Stomach (tissue), 9 donors: ENCODE data around the gene ACSM3. TPM values are rescaled to one million over a fixed set of nuclear protein-coding genes. Genes with fewer than 3 reads are reported as not detected.

Source experiments
- DNase-seq, 2 donors: peaks; one replicate each; pipeline versions ENCODE4 v3.0.0 to v3.0.0-alpha.2; 2013 to 2019
- H3K27ac ChIP-seq, 5 donors: fragments of 200-600 bp in 4 of 5; sonication (generic) in 4 of 5; one replicate each; pipeline ENCODE4 v1.5.1; 2013 to 2019; ENCODE audit warnings: mild to moderate bottlenecking in 1 of 5, moderate library complexity in 1 of 5
- H3K27me3 ChIP-seq, 3 donors: fragments of 200-600 bp; sonication (generic); one replicate each; pipeline ENCODE4 v1.5.1; 2017 to 2019; ENCODE audit warnings: mixed run types in 1 of 3
- H3K36me3 ChIP-seq, 4 donors: fragments of 200-600 bp; sonication (generic); 1 replicate in 3 of 4; 2 replicates in 1 of 4; pipeline ENCODE4 v1.5.1; 2016 to 2019
- H3K4me1 ChIP-seq, 4 donors: fragments of 200-600 bp; sonication (generic); one replicate each; pipeline ENCODE4 v1.5.1; 2016 to 2019
- H3K4me3 ChIP-seq, 4 donors: fragments of 200-600 bp; sonication (generic) in 3 of 4; one replicate each; pipeline ENCODE4 v1.5.1; 2016 to 2019; ENCODE audit warnings: mild to moderate bottlenecking in 1 of 4
- H3K9me3 ChIP-seq, 4 donors: fragments of 200-600 bp; sonication (generic); one replicate each; pipeline ENCODE4 v1.5.1; 2016 to 2019
- EP300 ChIP-seq: sonication (generic); formaldehyde crosslinking; IDR thresholded peaks from one replicate; pipeline ENCODE4 v1.6.1; 2017; ENCODE audit warnings: antibody characterized with exemption
- POLR2A ChIP-seq, 4 donors: fragments of 450-650 bp; IDR thresholded peaks; one replicate each; pipeline ENCODE4 v1.6.1; 2016; ENCODE audit warnings: antibody characterized with exemption in 4 of 4, control low read depth in 2 of 4, mild to moderate bottlenecking in 1 of 4, moderate library complexity in 1 of 4
- POLR2AphosphoS5 ChIP-seq, 3 donors: sonication (generic); formaldehyde crosslinking; IDR thresholded peaks; one replicate each; pipeline ENCODE4 v1.6.1; 2016; ENCODE audit warnings: antibody characterized with exemption in 3 of 3
- WGBS, 5 donors: extraction: QIAGEN DNeasy Blood & Tissue Kit in 3 of 5; methylation state at CpG; one replicate each; pipeline versions ENCODE4 v1.1.5 to v1.1.7; 2013 to 2018; 5-methylcytosine and 5-hydroxymethylcytosine counted together
- intact Hi-C: fragments of 100-400 bp; cut with DNase I; formaldehyde crosslinking; loops from one replicate; pipeline ENCODE4 v1.15.1; 2023; ENCODE audit warnings: low total_unique reads
- polyA plus RNA-seq, 3 donors: library from polyadenylated mRNA; stranded (reverse); fragments of 200-250 nt; gene quantifications; one replicate each; pipeline ENCODE4 v1.2.3, GENCODE V29; 2013
- total RNA-seq, 5 donors: library from RNA; depleted of rRNA; stranded (reverse); fragments of >200 nt; gene quantifications; one replicate each; pipeline versions ENCODE4 v1.1.0 to v1.2.3, GENCODE V29; 2014 to 2016
- TF ChIP-seq, protein P1 (sequence below), 7 experiments: fragments of 450-650 bp in 4 of 7; fragments of 200-600 bp in 3 of 7; sonication (generic) in 3 of 7; IDR thresholded peaks; one replicate each; pipeline ENCODE4 v1.5.1; 2016 to 2019; ENCODE audit warnings: antibody characterized with exemption in 7 of 7, control low read depth in 2 of 7, mild to moderate bottlenecking in 1 of 7
- donor health status: healthy with polysubstance abuse.
- donor health status: Bipolar disorder and iron deficiency.
- donor health status: healthy.

Gene ACSM3
- total and polyA plus RNA-seq, 8 donors, result 5.8 to 114 (median 47.6) TPM

DNA sequence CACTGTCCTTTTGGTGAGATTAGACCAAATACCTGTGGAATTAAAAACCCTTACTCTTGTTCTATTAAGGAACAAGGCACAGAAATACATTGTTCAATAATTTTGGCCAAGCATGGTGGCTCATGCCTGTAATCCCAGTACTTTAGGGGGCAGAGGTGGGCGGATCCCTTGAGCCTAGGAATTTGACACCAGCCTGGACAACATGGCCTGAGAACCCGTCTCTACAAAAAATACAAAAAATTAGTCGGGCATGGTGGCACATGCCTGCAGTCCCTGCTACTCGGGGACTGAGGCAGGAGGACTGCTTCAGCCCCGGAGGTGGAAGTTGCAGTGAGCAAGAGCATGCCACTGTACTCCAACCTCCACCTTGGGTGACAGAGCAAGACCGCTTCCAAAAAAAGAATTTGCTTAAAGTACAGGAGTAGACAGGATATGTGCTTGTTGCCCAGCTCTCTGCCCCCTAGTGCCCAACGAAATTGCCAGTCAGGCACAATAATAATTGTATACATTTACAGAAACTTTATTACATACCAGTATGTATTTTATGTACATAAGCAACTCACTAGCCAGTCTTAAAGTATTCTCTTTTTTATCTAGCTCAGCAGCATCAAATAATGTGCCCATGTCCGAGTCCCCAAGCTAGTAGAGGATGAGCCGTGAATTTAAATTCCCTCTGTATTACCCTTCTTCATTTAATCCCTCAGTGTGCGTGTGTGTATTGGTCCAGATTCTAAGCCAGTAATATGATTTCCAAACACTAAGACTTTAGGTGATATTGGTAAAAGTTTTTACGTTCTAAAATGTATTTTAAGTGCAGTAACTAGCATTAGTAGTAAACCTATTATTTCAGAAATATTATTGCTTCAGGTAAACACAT, 23.6 kb upstream of the ACSM3 start:
- WGBS, 5 donors, result 27 to 35% (median 31%) methylated on average over 11 of the region's 11 CpGs
- intact Hi-C loops, result no loop called here
- peak in 1 of 2 donors; percentile 45 for DNase-seq

DNA sequence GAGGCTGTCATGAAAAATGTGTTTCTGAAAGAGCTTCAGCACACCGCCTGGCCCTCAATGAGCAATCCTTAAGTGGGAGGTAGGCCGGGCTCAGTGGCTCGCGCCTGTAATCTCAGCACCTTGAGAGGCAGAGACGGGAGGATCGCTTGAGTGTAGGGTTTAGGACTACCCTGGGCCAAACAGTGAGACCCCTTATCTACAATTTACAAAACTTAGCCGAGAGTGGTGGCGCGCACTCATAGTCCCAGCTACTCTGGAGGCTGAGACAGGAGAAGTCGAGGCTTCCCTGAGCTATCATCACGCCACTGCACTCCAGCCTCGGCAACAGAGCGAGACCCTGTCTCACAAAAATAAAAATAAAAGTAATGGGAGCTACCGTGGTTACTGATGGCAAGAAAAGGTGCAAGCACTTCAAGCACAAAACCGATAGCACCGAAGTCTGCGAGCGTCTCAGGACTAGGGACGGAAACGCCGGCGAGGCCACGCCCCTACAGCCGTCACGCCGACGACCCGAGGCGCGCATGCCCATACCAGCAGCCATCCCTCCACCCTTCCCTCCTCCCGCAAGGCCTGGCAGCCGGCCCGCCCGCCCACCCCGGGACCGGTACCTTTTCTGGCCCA, 22.8 kb upstream of the ACSM3 start:
- Histone ChIP-seq H3K4me3 (peak overlapping the region; percentile 76 to 99 (median 92)), H3K27ac (peak overlapping the region; percentile 97 to 99 (median 99)), H3K36me3 (peaks cover 17 to 31% (median 29%) of the 10 kb centered on the region in 4 donors), H3K27me3 (no peaks in the 10 kb centered on the region), H3K9me3 (no peaks in the 10 kb centered on the region), H3K4me1 (peaks cover 16 to 43% (median 31%) of the 10 kb centered on the region in 4 donors)
- peak; percentile 95 to 97 for DNase-seq
- WGBS, 5 donors, result 0 to 1% (median 0%) methylated on average over 14 to 36 of the region's 36 CpGs
- intact Hi-C loops, result no loop called here
- TF ChIP-seq EP300 (no peak), POLR2A (IDR thresholded peaks at IDR 0.05) (no peak), POLR2AphosphoS5 (IDR thresholded peaks at IDR 0.05) (peak; percentile 48 to 85 (median 77))
- TF ChIP-seq, protein P1, sequence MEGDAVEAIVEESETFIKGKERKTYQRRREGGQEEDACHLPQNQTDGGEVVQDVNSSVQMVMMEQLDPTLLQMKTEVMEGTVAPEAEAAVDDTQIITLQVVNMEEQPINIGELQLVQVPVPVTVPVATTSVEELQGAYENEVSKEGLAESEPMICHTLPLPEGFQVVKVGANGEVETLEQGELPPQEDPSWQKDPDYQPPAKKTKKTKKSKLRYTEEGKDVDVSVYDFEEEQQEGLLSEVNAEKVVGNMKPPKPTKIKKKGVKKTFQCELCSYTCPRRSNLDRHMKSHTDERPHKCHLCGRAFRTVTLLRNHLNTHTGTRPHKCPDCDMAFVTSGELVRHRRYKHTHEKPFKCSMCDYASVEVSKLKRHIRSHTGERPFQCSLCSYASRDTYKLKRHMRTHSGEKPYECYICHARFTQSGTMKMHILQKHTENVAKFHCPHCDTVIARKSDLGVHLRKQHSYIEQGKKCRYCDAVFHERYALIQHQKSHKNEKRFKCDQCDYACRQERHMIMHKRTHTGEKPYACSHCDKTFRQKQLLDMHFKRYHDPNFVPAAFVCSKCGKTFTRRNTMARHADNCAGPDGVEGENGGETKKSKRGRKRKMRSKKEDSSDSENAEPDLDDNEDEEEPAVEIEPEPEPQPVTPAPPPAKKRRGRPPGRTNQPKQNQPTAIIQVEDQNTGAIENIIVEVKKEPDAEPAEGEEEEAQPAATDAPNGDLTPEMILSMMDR (IDR thresholded peaks at IDR 0.05), result no peak

More for the DNA sequence above, 23.6 kb upstream of the ACSM3 start:
- peaks cover 19 to 38% (median 37%) of the 10 kb centered on the region in 4 donors for H3K36me3 ChIP-seq
- no peaks in the 10 kb centered on the region for H3K9me3 ChIP-seq
- H3K4me3 ChIP-seq, result peak overlapping the region; percentile 76 to 99 (median 92)
- peaks cover 16 to 45% (median 32%) of the 10 kb centered on the region in 4 donors for H3K4me1 ChIP-seq
- TF ChIP-seq, protein P1 (IDR thresholded peaks at IDR 0.05), result peak in 4 of 7 experiments; percentile 11 to 22 (median 13)
- TF ChIP-seq POLR2A (IDR thresholded peaks at IDR 0.05), result no peak
- no peaks in the 10 kb centered on the region for H3K27me3 ChIP-seq
- H3K27ac ChIP-seq, result peak overlapping the region in 4 of 5 donors; percentile 97 to 99 (median 98)

DNA sequence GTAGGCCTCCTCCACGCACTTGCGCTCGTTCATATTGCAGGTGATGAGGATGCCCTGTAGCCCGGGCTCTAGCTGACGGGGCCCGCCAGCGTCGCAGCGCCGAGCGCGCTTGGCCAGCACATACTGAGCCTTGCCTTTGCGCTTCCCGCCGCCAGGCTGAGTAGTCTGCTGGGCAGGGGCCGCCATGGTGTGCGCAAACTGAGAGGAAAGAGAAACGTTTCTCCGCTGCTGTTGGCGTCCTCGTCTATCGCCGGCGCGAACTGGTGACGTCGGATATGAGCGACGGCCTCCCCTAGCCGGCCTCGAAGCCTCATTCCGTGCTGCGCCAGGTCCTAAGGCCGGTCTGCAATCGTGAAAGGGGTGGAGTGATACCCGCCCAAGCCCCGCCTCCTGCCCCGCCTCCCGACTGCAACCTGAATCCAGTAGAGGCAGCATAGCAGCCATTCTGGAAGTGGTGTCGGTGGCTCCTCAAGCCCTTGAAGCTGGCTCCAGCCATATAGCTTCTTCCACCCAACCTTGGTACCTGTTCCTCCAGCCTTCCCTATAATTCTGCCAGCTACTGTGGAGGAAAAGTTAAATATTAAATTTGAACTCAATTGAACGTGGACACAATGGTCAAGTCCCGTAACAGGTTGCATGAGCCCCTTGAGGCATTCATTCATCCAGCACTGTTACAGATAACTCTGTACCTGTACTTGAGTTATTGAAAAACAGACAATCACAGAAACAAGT, 22.1 kb upstream of the ACSM3 start, which contains the start of gene THUMPD1:
Gene THUMPD1, minus strand, starts transcription at position 265 of the 732 bp plus-strand sequence. Its CDS starts 79 bp downstream, at position 186.
- H3K9me3 ChIP-seq, result peaks cover 0 to under 1% (median 0%) of the 10 kb centered on the region in 4 donors
- peak; percentile 98 for DNase-seq
- H3K4me1 ChIP-seq, result peaks cover 16 to 36% (median 30%) of the 10 kb centered on the region in 4 donors
- 1 to 8% (median 3%) methylated on average over 10 to 42 of the region's 42 CpGs for WGBS, 5 donors
- H3K27me3 ChIP-seq, result no peaks in the 10 kb centered on the region
- peak within 1 kb of the TSS; percentile 97 to 99 (median 99) for H3K27ac ChIP-seq
- peak within 1 kb of the TSS; percentile 76 to 99 (median 92) for H3K4me3 ChIP-seq
- intact Hi-C loops, result no loop called here
- TF ChIP-seq POLR2AphosphoS5 (IDR thresholded peaks at IDR 0.05) (peak; percentile 94 to 99 (median 97)), EP300 (no peak), POLR2A (IDR thresholded peaks at IDR 0.05) (peak in 2 of 4 donors; percentile 46 to 69)
- TF ChIP-seq, protein P1 (IDR thresholded peaks at IDR 0.05), result peak in 1 of 7 experiments; percentile 19
- H3K36me3 ChIP-seq, result peaks cover 11 to 24% (median 22%) of the 10 kb centered on the region in 4 donors

DNA sequence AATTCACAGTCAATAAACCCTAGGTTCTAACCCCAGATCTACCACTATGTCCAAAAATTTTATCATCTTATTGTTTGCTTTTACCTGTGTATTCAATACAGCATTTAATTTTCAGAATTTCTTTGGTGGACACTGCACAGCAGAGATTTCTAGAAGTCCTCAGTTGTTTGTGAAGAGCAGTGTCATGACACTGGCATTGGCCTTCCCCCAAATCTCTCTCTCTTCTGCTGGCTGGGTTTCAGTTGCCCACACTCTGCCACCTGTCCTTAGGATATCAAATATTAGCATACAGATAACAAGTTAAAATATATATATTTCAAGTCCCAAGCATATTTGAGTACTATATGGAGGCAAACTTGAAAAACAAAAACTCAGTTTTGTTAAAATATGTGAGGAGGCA, 20.2 kb upstream of the ACSM3 start:
- H3K27me3 ChIP-seq, result no peaks in the 10 kb centered on the region
- peaks cover 16 to 28% (median 24%) of the 10 kb centered on the region in 4 donors for H3K4me1 ChIP-seq
- H3K27ac ChIP-seq, result peak overlapping the region in 1 of 5 donors; percentile 14
- intact Hi-C loops, result no loop called here
- peaks cover 3 to 5% (median 4%) of the 10 kb centered on the region in 4 donors for H3K36me3 ChIP-seq
- DNase-seq, result no peak
- no peak for TF ChIP-seq EP300
- TF ChIP-seq POLR2A (IDR thresholded peaks at IDR 0.05), result no peak
- TF ChIP-seq, protein P1 (IDR thresholded peaks at IDR 0.05), result no peak
- no peak for TF ChIP-seq POLR2AphosphoS5 (IDR thresholded peaks at IDR 0.05)
- no peak overlapping the region for H3K4me3 ChIP-seq
- peaks cover 0 to 17% (median 9%) of the 10 kb centered on the region in 4 donors for H3K9me3 ChIP-seq
